GM18907 (cell line): ENCODE results near the gene TNFAIP3.

Experiments
- ATAC-seq: cut with Tn5 transposase; IDR thresholded peaks from one replicate; pipeline ENCODE4 v1.9.1; 2021; ENCODE audit warnings: mild to moderate bottlenecking, moderate library complexity; ENCODE audit not compliant: unreplicated experiment

The TNFAIP3 gene

GRCh38 chr6:137919502-137919823 lies 52.4 kb downstream of the TNFAIP3 start:
- ATAC-seq = no peak

GRCh38 chr6:137919837-137920730 lies 53.0 kb downstream of the TNFAIP3 start:
- peak; percentile 42 for ATAC-seq

DNA sequence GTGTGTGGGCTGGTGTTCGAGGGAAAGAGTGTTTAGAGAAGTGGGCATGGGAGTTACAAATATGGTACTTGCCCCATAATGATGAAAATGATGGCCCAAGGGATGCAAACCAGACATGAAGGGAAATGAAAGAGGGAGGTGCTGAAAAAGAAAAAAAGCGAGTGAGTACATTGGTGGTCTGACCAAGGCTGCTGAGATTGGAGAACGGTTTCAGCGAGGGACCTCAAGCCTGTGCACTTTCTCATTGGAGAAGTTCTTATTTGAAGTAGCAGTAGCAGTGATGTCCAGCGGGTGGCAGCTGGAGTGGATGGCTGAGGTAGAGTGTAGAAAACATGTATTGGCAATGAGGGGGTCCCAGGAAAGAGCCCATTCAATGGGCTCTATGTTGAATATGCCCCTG lies 54.8 kb downstream of the TNFAIP3 start:
- peak; percentile 48 for ATAC-seq

DNA sequence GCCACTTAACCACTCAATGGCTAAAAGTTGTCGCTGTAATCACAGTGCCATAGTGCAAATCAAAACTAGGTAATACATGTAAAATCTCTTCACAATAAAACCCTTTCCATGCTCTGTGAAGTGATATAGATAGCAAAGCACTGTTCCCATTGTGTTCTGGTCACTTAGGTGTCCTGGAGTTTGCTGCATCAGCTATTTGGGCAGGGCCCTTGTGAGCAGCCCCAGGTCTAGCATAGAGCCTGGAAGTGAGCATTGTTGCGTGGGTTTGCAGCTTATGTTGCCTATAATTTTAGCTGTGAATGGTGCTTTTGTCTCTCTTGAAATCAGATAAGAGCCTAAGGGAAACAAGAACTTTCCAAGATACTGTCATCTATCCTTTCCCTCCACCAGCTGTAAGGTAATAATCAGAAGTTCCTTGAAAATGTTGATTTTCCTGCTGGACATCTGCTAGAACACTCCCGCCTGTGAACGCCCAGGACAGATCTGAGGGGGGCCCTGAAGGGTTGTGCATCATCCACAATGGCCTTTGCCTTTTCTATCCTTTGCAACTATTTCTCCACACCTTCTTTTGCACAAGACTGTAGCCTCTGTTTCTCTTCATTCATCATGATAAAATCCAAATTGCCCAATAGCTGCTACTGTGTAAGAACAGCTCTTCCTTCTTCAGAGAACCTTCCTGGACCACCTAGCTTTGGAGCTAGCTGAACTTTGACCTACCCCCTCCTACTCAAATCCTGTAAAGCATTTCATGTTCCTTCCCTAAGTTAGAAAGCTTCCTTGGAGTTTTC lies 57.0 kb downstream of the TNFAIP3 start:
- ATAC-seq = no peak

- no peak for ATAC-seq
Measured at GRCh38 chr6:137925141-137925698, 58.2 kb downstream of the TNFAIP3 start.

- no peak for ATAC-seq
Measured at GRCh38 chr6:137926207-137926731, 59.2 kb downstream of the TNFAIP3 start.

DNA sequence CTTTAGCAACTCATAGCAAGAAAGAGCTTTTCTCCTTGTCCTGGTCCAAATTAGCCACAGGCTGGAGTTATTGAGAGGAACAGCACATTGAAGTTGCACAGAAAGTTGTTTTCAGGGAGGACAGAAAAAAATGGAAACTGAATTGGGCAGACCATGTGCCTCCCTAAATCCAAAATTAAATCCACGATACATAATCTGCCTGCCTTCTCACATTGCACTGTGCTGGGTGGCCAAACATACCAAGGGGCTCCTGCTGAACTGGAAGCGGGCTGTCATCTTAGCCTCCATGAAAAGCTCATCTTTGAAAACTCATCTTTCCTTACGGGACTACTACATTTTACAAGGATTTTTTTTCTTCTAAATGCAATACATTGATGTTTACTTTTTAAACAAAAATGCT lies 59.9 kb downstream of the TNFAIP3 start:
- no peak for ATAC-seq

DNA sequence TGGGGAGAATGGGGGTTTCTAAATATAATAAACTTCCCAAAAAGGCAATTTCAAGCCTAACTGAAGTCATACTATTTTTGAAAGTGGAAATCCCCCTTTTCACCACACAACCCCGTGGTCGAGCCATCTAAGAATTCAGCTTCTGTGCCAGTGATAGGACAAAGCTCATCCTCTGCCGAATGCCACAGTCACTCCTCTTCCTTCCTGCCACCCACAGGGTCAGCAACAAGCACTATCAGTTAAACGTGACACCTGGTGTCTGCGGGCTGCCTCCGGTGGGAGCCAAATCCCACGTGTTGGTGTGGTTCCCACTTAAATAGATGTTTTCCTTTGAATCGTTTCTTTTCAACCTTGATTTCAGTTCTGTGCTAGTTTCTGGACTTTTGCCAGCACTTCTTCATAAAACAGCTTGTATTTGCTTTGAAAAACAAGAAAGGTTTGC lies 60.7 kb downstream of the TNFAIP3 start:
- peak; percentile 91 for ATAC-seq

DNA sequence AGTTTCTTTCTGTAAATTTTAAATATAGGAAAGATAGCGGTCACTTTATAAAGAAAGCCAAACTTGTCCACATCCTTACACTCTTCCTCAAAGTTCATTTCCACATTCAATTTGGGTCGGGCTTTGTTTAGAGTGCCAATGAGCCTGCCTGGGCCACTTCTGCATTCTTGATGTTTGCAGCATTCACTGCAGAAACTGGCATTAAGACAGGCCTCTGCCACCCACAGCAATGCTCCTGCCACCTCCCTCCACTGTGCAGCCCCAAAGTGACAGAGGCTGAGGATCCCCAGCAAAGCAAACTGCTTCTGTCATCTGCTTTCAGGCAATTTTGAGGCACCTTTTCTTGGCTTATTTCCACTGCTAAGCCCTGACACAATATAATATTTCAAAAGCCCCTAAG lies 61.2 kb downstream of the TNFAIP3 start:
- peak; percentile 32 for ATAC-seq

DNA sequence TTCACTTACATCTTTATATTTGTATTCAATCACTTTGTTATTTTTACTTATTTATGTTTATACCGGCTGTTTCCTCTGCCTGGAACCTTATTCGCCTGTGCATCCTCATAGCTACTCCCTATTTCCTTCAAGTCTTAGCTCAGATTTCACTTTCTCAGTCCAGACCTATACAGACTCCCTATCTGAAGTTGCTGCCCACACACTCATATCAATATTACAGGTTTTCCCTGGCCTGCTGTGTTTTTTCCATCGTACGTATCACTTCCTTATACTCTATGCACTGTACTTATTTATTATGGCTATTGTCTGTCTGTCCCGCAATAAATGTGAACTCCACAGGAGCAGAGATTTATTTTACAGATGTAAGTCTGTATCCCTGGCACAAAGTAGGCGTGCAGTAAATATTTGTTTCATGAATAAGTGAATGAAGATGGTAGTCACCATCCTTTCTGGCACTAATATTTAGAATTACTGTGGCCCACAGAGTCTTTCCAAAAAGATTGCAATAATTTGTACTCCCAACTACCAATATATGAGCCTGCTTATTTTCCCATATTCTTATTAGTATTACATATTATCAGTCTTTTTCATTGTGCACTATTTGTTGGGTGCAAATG lies 64.9 kb downstream of the TNFAIP3 start:
- ATAC-seq = no peak
